Measurements from ENCODE around the gene REM1. TPM values are rescaled to one million over a fixed set of nuclear protein-coding genes. Genes with fewer than 3 reads are reported as not detected.

The REM1 gene
- total and polyA plus RNA-seq, 2 experiments from 2014 or later: 0.28 TPM; not detected in 1

GRCh38 chr20:31485450-31486339, 10.6 kb downstream of the REM1 start (continued):
- TF ChIP-seq, protein P1, sequence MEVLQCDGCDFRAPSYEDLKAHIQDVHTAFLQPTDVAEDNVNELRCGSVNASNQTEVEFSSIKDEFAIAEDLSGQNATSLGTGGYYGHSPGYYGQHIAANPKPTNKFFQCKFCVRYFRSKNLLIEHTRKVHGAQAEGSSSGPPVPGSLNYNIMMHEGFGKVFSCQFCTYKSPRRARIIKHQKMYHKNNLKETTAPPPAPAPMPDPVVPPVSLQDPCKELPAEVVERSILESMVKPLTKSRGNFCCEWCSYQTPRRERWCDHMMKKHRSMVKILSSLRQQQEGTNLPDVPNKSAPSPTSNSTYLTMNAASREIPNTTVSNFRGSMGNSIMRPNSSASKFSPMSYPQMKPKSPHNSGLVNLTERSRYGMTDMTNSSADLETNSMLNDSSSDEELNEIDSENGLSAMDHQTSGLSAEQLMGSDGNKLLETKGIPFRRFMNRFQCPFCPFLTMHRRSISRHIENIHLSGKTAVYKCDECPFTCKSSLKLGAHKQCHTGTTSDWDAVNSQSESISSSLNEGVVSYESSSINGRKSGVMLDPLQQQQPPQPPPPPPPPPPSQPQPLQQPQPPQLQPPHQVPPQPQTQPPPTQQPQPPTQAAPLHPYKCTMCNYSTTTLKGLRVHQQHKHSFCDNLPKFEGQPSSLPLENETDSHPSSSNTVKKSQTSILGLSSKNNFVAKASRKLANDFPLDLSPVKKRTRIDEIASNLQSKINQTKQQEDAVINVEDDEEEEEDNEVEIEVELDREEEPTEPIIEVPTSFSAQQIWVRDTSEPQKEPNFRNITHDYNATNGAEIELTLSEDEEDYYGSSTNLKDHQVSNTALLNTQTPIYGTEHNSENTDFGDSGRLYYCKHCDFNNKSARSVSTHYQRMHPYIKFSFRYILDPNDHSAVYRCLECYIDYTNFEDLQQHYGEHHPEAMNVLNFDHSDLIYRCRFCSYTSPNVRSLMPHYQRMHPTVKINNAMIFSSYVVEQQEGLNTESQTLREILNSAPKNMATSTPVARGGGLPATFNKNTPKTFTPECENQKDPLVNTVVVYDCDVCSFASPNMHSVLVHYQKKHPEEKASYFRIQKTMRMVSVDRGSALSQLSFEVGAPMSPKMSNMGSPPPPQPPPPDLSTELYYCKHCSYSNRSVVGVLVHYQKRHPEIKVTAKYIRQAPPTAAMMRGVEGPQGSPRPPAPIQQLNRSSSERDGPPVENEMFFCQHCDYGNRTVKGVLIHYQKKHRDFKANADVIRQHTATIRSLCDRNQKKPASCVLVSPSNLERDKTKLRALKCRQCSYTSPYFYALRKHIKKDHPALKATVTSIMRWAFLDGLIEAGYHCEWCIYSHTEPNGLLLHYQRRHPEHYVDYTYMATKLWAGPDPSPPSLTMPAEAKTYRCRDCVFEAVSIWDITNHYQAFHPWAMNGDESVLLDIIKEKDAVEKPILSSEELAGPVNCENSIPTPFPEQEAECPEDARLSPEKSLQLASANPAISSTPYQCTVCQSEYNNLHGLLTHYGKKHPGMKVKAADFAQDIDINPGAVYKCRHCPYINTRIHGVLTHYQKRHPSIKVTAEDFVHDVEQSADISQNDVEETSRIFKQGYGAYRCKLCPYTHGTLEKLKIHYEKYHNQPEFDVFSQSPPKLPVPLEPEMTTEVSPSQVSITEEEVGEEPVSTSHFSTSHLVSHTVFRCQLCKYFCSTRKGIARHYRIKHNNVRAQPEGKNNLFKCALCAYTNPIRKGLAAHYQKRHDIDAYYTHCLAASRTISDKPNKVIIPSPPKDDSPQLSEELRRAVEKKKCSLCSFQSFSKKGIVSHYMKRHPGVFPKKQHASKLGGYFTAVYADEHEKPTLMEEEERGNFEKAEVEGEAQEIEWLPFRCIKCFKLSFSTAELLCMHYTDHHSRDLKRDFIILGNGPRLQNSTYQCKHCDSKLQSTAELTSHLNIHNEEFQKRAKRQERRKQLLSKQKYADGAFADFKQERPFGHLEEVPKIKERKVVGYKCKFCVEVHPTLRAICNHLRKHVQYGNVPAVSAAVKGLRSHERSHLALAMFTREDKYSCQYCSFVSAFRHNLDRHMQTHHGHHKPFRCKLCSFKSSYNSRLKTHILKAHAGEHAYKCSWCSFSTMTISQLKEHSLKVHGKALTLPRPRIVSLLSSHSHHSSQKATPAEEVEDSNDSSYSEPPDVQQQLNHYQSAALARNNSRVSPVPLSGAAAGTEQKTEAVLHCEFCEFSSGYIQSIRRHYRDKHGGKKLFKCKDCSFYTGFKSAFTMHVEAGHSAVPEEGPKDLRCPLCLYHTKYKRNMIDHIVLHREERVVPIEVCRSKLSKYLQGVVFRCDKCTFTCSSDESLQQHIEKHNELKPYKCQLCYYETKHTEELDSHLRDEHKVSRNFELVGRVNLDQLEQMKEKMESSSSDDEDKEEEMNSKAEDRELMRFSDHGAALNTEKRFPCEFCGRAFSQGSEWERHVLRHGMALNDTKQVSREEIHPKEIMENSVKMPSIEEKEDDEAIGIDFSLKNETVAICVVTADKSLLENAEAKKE (CRISPR knock-in tag; IDR thresholded peaks at IDR 0.05): no peak
- TF ChIP-seq CTCF (conservative IDR thresholded peaks at IDR 0.05; ENCODE audit: low read depth in 2 of 2): no peak
- no peak for TF ChIP-seq STAT1 (IDR thresholded peaks at IDR 0.05; ENCODE audit: unreplicated experiment)
- TF ChIP-seq ZNF331 (CRISPR knock-in tag; IDR thresholded peaks at IDR 0.05; ENCODE audit: low read depth): no peak
- TF ChIP-seq JUNB (IDR thresholded peaks at IDR 0.05; ENCODE audit: unreplicated experiment): no peak
- TF ChIP-seq ZNF114 (CRISPR knock-in tag; IDR thresholded peaks at IDR 0.05): no peak
- TF ChIP-seq EZH2phosphoT487 (IDR thresholded peaks at IDR 0.05; ENCODE audit: unreplicated experiment): no peak
- TF ChIP-seq POLR2AphosphoS5 (IDR thresholded peaks at IDR 0.05; ENCODE audit: low read depth): no peak
- no peak for TF ChIP-seq CREB1 (CRISPR knock-in tag; IDR thresholded peaks at IDR 0.05; ENCODE audit: low read depth)
- no peak for TF ChIP-seq EZH2 (IDR thresholded peaks at IDR 0.05; ENCODE audit: low read depth, unreplicated experiment)
- TF ChIP-seq NANOG (IDR thresholded peaks at IDR 0.05; ENCODE audit: borderline replicate concordance): no peak

All from GM23338 (cell line).